ENCODE data around the gene METTL24.

Gene METTL24

DNA sequence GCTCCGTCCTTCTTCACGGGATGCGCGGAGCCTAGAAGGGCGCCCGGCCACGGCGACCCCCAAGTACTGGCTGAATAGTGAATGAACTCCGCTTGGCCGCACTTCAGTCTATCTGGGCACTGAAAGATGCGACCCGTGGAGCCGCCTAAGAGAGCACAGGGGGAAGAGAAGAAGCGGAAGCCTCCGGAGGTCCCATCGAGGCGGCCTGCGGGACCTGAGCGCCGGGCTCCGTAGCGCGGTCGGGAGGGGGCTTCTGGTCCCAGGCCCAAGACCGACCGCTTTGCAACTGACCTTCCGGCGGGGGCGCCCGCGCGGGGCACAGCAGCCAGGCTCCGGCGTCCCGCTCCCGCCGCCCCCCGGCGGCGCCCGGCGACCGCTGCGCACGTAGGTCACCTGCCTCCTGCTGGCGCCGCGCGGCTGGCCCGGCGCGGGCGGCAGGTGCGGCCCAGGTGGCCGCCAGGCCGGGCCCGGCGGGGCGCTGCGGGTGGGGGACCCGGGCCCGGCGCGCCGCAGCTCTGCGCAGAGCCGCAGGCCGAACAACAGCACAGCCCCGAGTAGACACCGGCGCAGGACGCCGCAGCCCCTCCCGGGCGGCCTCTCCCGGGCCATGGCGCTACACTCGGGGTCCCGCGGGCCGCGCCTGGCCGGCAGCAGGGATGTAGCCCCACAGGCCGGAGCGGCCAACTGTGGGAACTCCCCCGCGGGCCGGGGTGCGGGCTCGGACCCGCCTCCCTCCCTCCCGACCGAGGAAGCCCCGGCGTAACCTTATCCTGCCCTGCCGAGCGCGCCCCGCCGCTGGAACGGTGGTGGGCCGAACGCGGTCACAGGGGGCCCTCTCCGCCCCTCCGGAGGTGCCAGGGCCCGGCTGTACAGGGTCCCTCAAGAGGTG is at the start of gene METTL24:
TSS of gene METTL24 (minus strand) at position 686 of the 889 bp plus-strand sequence. CDS start at position 609, 77 bp downstream.
- DNase-seq: peak; percentile 60

GRCh38 chr6:110404607-110405006 is 46.5 kb upstream of the METTL24 start:
- DNase-seq: no peak

DNA sequence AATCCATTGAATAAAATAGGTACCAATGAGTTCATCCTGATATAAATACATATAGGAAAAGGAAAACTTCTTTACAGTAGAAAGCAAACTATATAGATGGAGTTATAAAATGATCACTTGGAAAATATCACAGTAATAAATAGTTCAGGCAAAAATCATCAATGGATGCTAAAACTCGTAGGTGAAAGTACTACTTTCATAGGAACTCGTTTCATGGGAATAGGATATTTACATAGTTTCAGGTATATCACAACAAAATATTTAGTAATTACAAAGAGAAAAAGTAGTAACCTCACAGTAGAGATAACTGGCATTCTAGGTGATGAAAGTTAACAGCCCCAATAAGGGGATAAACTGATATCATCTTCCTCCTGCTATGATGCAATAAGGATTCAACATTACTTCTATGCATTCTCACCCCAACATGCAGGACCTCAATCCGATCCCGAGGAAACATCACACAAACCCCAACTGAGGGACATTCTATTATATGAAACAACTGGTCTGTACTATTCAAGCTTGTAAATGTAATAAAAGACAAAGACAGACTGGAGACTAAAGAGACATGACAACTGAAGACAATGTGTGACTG is 43.5 kb upstream of the METTL24 start:
- no peak for DNase-seq

- DNase-seq: no peak
These were observed 42.1 kb upstream of the METTL24 start for GRCh38 chr6:110400208-110400607.

DNA sequence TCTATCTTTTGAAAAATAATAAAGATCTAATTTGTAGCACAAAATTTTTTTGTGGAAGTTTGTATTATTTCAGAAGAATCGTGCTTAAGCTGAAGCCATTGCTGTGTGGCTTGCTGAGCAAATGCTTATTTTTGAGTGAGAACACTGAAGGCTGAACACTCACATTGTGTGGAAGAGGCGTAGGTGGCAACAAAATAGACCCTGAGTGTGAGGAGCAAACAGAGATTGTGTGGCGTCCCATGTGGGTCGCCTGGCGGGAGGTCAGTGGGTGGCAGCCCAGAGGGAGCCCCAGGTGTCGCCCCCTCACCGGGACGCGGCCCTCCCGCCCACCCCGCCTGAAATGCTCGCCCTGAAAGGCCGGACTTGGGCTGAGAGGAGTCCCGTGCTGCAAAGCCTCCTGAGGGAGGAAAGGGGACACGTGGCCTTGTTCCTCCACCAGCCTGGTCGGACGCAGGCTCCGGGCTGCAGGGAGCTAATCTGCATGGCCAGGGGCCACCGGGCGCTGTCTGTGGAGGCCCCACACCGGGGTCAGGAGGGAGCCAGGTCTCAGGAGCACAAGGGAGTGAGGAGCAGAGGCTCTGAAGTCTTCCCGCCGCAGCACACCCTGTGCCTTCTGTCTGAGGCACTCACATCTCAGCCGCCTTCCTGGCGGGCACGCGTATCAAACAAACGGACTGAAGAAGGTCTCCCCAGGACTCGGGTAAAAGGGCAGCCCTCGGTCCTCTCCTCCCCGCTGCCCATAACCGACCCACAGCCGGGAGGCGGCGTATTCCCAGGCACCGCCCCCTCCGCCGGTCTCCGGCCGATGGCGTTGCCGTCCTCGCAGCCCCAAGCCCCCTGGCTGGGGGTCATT is 41.3 kb upstream of the METTL24 start:
- peak; percentile 45 for DNase-seq

GRCh38 chr6:110398778-110399177 is 40.6 kb upstream of the METTL24 start:
- no peak for DNase-seq

- DNase-seq: no peak
These were observed 37.1 kb upstream of the METTL24 start for GRCh38 chr6:110395221-110395620.

GRCh38 chr6:110394409-110394808 is 36.3 kb upstream of the METTL24 start:
- no peak for DNase-seq

DNA sequence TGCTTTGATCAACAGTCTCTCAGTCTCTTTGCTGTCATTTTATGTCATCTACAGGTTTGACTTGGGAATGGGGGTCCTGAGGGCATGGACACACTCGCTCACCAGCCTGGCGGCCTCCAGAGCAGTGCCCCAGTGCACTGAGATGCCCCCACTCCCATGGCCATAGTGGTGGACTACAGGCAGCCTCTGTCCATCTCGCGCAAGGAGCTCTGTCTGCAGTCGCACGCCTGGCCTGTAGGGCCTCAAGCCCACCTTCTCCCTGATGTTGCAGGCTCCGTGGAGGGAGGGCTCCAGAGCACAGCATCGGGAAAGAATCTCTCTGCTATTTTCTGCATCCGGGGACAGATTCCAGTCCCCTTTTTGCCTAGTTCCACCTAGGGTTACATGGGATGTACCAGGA is 34.6 kb upstream of the METTL24 start:
- DNase-seq: no peak

- DNase-seq: no peak
These were observed 32.3 kb upstream of the METTL24 start for GRCh38 chr6:110390404-110390803.

GRCh38 chr6:110389689-110390382 is 31.7 kb upstream of the METTL24 start:
- DNase-seq: no peak

GRCh38 chr6:110387986-110388385 is 29.8 kb upstream of the METTL24 start:
- no peak for DNase-seq

DNA sequence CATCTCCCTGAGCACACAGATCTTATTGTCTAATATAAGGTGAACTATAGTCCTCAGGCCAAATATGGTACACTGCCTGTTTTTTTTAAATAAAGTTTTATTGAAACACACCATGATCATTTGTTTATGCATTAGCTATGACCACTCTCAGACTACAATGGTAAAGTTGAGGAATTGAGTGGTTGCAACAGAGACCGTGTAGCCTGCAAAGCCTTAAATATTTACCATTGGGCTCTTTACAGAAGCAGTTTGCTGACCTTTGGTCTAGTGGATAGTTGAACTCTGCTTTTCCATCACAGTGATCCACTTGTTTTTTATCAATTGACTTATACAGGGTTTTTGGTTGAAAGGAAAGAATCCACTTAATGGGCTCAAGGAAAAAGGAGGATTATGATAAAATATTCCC is 27.3 kb upstream of the METTL24 start:
- DNase-seq: no peak

DNA sequence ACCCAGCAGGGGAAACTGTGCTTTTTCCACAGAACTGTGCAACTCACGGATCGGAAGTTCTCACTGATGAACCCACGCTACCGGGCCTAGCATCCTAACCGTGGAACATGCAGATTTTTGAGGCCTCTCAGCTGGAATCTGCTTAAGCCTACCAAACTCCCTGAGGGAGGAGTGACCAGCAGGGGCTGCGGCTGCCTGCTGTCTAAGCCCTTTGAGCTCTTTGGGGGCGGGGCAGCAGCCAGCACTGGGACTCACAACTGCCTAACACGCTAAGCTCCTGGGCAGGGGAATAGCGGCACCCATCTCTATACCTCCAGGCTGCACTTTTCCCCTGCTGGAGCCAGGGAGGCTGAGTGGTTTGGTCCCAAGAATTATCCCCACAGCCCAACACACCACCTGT is 20.4 kb upstream of the METTL24 start:
- no peak for DNase-seq

GRCh38 chr6:110369066-110369465 is 10.9 kb upstream of the METTL24 start:
- DNase-seq: no peak

DNA sequence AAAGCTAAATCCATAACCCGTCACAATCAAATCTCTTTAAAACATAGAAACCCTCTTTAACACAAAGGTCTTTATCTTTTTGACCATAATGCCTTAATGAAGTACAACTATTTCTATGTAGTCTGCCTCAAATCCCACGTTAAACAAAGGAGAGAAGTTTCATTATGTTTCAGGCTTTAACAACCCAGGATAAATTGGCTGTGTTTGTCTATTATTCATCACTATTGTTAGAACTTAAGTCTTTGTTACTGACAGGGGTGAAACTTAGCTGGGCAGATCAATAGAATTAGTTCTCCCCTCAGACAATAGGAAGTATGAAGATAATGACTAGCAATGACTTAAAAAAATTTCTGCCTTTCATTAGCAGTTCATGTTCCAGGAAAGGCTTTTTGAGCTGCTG is 10.1 kb upstream of the METTL24 start:
- DNase-seq: no peak

- DNase-seq: no peak
These were observed 9.7 kb upstream of the METTL24 start for GRCh38 chr6:110367825-110368224.

- no peak for DNase-seq
These were observed 8.8 kb upstream of the METTL24 start for GRCh38 chr6:110366975-110367374.

DNA sequence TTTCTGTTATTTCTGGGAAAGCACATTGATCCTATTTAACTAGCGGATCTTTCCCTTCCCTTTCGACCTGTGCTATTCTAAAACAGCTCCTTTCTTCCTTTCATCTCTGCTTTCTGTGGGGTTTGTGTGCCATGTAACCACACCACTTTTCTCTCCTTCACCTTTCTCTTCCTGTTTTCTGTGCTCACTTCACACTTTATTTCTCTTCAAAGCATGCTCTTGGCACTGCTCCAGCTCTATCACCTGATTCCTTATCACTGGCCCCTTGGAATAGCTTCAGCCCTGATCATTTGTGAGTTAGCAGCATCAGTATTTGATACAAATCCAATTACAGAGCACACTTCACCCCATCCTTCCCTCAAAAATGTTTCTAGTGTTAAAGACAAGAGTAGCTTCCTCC is 8.1 kb upstream of the METTL24 start:
- no peak for DNase-seq

- no peak for DNase-seq
These were observed 6.4 kb upstream of the METTL24 start for GRCh38 chr6:110364364-110365105.

GRCh38 chr6:110363748-110364147 is 5.6 kb upstream of the METTL24 start:
- no peak for DNase-seq

DNA sequence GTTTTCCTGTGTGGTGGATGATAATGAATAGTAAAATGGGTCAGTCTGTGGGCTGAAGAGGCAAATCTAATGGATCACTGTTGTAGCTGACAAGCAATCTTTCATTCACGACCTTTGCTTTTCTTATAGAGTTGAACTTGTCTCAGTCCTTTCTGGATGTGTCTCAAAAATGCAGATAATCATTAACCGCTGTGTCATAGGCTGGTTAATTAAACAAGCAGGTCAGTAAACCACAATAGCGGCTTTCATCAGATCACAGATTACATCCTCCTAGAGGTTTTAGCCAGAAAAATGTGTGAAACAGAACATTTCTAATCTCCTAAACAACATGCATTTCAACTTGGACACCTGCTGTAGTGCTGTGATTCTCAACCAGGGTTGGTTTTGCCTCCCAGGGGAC is 2.5 kb upstream of the METTL24 start:
- DNase-seq: no peak
